DMS114 treated with DMSO at 0.1 percent for 48 hours (cell line): ENCODE data around the gene TRAFD1.
"Not testable (repeated sequence)": the region's sequence is repeated elsewhere in the genome, so short reads cannot be mapped to it uniquely, and the experiment has no call there.

Source experiments
- DNase-seq: peaks from one replicate; lab custom pipeline; 2025; ENCODE audit not compliant: unreplicated experiment; lab: John Stamatoyannopoulos, UW

TRAFD1 gene

GRCh38 chr12:112158461-112159145 is 33.2 kb downstream of the TRAFD1 start:
- DNase-seq: not testable (repeated sequence)

- DNase-seq: no peak
Observed at GRCh38 chr12:112159146-112159541, 33.8 kb downstream of the TRAFD1 start.

GRCh38 chr12:112160611-112161010 is 35.3 kb downstream of the TRAFD1 start:
- no peak for DNase-seq

GRCh38 chr12:112161711-112162110 is 36.4 kb downstream of the TRAFD1 start:
- no peak for DNase-seq

GRCh38 chr12:112162241-112162790 is 37.0 kb downstream of the TRAFD1 start:
- no peak for DNase-seq

GRCh38 chr12:112163056-112163455 is 37.7 kb downstream of the TRAFD1 start:
- no peak for DNase-seq

GRCh38 chr12:112163471-112163991 is 38.2 kb downstream of the TRAFD1 start:
- DNase-seq: no peak

GRCh38 chr12:112164011-112164660 is 38.8 kb downstream of the TRAFD1 start:
- no peak for DNase-seq

- DNase-seq: no peak
Observed at GRCh38 chr12:112165624-112166023, 40.3 kb downstream of the TRAFD1 start.

GRCh38 chr12:112166051-112167015 is 41.0 kb downstream of the TRAFD1 start:
- no peak for DNase-seq

- DNase-seq: no peak
Observed at GRCh38 chr12:112167031-112167461, 41.7 kb downstream of the TRAFD1 start.

- no peak for DNase-seq
Observed at GRCh38 chr12:112167718-112168525, 42.6 kb downstream of the TRAFD1 start.

- no peak for DNase-seq
Observed at GRCh38 chr12:112168561-112168971, 43.2 kb downstream of the TRAFD1 start.

GRCh38 chr12:112169161-112169872 is 44.0 kb downstream of the TRAFD1 start:
- no peak for DNase-seq

- no peak for DNase-seq
Observed at GRCh38 chr12:112169966-112170365, 44.6 kb downstream of the TRAFD1 start.

- DNase-seq: no peak
Observed at GRCh38 chr12:112170376-112170775, 45.0 kb downstream of the TRAFD1 start.

- no peak for DNase-seq
Observed at GRCh38 chr12:112170971-112171596, 45.7 kb downstream of the TRAFD1 start.

- DNase-seq: no peak
Observed at GRCh38 chr12:112172556-112173324, 47.4 kb downstream of the TRAFD1 start.
